A673 (cell line): ENCODE data around the gene ZNF296.
A peak's percentile ranks its signal among the peaks of the same experiment; 100 is the strongest.

Experiments used
- EZH2 ChIP-seq: fragments of 200-600 bp; sonication (generic); IDR thresholded peaks from 2 replicates; pipeline ENCODE4 v1.6.1; 2017; ENCODE audit warnings: borderline replicate concordance, low read depth, mild to moderate bottlenecking, mixed read lengths, antibody characterized with exemption, low read length; ENCODE audit not compliant: poor library complexity, severe bottlenecking
- TF ChIP-seq, protein P1 (sequence below): fragments of 300-800, 200-600 bp; sonication (generic); conservative IDR thresholded peaks from 2 replicates; pipeline ENCODE4 v1.5.1; 2017; ENCODE audit warnings: low read depth, mild to moderate bottlenecking, antibody characterized with exemption, low read length, moderate library complexity, mixed read lengths

DNA sequence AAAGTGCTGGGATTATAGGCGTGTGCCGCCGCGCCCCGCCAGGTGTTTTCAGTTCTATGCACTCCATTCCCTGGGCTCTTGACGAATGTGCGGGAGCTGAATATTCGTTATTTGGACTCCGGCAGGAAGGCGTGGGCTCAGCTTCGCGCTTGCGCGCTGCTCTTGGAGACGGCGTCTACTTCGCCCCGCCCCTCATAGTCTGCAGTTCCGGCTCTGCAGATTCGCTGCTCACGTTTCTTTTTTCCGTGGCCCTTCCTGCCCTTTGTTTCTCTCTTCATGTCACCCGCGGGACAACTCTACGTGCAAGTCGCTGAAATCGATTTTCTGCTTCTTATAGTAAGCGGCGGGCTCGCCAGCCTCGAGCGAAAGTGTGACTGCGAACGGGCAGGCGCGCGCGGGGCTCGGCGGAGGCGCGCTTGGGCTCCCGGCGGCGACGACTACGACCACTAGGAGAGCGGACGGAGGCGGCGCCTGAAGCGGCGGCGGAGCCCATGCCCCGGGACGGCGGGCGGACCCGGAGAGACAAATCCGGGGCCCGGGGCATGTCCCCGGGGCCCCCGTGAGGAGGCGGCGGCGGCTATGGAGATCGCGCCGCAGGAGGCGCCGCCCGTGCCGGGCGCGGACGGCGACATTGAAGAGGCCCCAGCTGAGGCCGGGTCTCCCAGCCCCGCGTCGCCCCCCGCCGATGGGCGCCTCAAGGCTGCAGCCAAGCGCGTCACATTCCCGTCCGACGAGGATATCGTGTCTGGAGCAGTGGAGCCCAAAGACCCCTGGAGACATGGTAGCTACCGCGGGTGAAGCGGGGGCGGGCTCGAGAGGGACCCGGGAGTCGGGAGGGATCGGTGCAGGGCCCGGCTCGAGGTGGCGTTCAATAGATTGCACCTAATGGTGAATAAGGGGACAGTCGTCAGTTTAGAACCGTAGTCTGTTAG lies 16.7 kb upstream of the ZNF296 start, which contains the start of gene PPP1R37:
- TF ChIP-seq, protein P1, sequence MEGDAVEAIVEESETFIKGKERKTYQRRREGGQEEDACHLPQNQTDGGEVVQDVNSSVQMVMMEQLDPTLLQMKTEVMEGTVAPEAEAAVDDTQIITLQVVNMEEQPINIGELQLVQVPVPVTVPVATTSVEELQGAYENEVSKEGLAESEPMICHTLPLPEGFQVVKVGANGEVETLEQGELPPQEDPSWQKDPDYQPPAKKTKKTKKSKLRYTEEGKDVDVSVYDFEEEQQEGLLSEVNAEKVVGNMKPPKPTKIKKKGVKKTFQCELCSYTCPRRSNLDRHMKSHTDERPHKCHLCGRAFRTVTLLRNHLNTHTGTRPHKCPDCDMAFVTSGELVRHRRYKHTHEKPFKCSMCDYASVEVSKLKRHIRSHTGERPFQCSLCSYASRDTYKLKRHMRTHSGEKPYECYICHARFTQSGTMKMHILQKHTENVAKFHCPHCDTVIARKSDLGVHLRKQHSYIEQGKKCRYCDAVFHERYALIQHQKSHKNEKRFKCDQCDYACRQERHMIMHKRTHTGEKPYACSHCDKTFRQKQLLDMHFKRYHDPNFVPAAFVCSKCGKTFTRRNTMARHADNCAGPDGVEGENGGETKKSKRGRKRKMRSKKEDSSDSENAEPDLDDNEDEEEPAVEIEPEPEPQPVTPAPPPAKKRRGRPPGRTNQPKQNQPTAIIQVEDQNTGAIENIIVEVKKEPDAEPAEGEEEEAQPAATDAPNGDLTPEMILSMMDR: 0 out of 2 replicates have a peak, but pooled peaks have one; percentile 9
- TF ChIP-seq EZH2: no peak
